Measurements from ENCODE around the gene LRCOL1.

Gene LRCOL1

DNA sequence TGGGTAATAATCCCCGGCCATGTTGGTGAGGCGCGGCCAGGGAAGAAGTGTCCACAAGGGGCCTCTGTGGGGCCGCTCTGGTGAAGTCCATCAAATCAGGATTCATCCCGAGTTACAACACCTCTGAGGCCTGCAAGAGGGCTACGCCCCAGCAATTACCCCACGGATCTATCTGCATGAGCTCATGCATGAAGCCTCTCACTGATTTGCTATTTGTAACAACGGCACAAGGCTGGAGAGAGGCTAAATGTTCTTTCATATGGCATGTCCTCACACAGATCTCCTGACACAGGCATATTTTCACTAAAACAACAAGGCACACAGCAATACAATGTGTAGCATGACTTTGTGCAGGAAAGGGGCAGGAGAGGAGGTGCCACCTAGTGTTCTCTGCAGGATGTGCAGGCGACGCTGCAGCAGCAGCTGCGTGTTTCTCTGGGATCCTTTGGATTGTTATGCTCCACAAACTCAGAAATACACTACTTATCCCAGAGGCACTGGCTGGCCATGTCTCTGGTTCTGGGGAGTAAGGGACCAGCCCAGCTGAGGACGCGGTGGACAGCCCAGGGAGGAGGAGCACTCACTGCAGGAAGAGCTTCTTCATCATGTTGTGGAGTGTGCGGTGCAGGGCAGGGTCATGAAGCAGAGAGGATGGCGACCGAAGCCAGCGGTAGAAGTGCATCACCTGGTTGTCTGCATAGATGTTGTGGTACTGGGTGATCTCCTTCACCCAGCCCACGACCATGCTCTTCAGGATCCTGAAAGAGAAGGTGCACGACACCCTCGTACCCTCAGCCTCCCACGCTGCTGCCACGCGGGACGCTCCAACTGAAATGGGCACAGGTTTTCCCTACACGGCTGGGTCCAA is 28.4 kb upstream of the LRCOL1 start:
- Histone ChIP-seq H3K4me3 (no peak overlapping the region), H3K27ac (no peak overlapping the region)

DNA sequence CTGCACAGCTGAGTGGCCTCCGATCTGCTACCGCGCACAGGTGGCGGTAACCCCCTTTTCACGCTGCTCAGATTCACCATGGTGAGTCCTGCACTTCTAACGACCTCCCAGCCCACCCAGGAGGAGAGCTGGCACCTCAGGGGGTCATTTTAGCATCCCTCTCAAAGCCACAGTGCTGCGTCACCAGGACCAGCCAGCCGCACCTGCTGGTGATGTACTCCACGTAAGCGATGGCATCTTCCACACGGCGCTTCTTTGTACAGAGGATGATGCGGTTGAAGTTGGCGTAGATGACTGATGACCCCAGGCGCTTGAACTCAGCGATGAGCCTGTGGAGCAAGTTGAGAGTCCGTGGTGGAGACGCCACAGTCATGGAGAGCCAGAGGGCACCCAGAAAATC is 27.4 kb upstream of the LRCOL1 start:
- Histone ChIP-seq H3K27ac (no peak overlapping the region), H3K4me3 (no peak overlapping the region)

DNA sequence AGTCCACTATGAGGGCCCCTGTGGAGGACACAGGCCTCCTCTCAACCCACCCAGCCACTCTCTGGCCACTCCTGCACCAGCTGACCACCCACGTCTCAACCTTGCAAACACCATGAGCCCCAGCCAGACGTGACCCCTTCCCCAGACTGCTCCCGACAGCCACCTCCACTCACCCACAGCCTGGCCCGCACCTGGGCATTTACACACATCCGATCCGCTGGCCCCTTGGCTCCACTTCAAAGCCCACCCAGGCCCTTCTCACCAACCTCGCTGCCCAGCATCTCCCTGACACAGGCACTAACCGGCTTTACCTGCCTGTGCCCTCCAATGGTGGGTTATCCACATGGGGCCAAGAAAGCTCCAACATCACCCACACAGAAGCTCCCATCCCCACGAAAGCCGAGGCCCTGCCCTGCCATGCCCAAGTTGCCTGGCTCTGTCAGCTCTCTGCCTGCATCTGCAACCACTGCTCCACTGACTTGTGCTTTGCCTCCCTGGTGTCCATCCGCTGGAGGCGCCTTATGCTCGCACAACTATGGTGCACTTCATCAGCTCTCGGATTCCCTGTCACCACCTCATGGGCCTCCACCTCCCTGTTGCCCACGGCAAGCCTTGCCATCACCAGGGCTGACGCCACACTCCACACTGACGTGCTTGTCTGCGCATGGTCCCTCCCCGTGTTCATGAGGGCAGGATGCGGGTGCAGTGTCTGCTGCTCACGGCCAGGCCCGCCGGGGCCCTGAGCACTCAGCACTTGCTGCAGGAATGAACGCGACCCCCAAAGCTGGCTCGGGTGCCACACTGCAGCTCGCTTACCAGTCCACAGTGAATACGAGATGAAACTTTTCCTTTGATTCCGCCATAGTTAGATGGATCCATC is 24.9 kb upstream of the LRCOL1 start:
- H3K27ac ChIP-seq, result no peak overlapping the region
- no peak overlapping the region for H3K4me3 ChIP-seq

DNA sequence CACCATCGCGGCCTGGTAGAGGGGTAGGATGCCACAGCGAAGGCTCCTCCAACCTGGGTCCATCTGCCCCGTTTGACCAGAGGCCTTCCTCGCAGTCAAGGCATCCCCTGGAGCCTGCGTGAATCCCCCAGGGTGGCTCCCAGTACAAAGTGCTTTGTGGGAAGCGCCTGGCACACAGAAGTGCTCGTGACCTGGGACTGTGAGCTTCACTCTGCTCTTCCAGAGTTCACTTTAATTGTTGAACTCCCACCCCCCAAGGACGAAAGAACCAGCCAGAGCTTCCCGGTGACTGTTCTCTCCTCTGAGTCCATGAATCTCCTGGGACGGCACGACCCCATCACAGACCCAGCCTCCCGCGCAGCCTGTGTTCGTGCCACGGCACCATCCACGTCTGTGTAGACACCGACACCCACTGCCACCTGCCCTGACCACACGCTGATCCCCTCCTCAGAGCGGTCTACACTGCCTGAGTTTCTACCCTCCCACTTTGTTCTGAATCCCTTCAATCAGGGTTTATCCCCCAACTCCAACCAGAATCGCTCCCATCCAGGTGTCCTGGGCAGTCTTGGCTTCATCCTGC is 24.1 kb upstream of the LRCOL1 start:
- no peak overlapping the region for H3K27ac ChIP-seq
- no peak overlapping the region for H3K4me3 ChIP-seq

DNA sequence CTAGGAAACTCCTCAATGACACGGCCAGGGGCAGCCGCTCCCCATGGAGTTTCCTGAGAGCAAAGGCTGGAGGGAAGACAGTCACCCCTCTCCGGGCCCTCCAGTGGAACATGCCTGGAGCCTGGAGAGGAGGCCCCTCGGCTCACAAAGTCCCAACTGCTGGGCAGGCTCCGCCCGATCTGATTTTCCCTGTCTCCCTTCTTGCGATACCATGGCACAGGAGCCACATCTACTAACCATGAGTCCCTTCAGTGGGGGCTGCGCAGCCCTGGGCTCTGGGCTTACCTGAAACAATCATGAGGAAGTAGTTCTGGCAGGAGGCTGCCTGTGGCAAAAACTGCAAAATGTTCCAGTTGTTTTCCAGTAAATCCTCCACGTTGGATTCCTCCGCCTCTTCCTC is 23.5 kb upstream of the LRCOL1 start:
- peak overlapping the region in 1 of 21 experiments; percentile 30 for H3K27ac ChIP-seq
- H3K4me3 ChIP-seq, result no peak overlapping the region

DNA sequence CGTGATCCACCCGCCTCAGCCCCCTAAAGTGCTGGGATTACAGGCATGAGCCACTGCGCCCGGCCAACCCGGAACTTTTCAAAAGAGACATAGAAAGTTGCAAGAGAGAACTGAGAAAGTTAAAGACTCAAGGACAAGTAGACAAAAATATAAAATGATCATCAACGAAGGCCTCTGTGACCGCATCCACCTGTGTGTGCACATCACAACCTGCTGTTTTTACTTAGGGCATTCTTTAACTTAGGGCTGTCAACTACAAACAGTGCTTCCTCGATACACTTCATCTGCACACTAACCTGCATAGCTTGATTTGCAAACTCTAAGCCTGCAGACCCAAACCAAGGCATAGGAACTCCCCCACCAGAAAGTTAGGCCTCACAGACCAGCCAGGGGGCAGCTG is 23.0 kb upstream of the LRCOL1 start:
- Histone ChIP-seq H3K27ac (peak overlapping the region in 1 of 21 experiments; percentile 30), H3K4me3 (no peak overlapping the region)

DNA sequence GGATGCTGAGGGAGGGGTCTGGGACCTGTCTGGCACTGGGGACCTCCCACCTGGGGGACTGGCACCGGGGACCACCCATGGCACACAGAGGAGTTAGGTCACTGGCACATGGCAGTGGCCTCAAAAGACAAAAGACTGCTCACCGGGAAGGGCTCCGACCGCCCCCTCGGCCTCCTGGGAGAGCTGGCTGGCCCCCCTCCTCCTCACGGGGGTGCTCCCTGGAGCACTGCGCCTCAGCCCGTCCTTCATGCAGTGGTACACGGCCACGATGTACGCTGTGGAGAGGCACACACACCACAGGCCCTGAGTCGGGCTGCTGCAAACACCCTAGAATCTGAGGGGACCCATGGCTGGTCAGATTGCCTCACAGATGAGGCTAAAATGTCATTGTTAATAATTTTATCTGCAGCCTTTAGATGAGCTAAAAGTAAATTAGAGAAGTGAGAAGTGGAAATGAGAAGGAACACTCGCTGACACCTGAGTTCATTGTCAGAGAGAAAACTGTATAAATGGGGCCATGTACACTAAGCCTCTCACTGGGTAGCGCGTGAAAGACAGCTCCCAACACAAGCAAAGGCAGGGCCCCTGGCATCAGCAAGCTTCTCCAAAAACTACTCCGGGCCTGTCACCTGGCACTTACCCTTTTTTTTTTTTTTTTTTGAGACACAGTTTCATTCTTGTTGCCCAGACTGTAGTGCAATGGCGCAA is 22.3 kb upstream of the LRCOL1 start:
- no peak overlapping the region for H3K4me3 ChIP-seq
- H3K27ac ChIP-seq, result no peak overlapping the region

DNA sequence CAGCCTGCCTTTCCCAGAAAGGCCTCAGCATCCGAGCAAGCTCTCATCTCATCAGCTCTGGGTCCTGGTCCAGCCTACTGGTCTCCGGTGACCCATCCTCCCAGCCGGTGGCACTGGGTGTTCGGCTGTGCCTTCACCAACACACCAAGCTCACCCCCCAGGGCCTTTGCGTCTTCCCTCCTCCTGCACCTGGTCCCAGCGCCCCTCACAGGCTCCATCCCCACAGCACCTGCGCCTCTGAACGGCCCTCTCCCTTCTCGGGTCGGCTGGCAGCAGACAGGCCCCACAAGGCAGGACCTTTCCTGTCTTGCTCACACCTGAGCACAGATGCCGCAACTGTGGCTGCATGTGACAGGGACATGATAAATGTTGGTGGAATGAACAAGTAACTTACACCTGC is 21.3 kb upstream of the LRCOL1 start:
- Histone ChIP-seq H3K4me3 (no peak overlapping the region), H3K27ac (no peak overlapping the region)

DNA sequence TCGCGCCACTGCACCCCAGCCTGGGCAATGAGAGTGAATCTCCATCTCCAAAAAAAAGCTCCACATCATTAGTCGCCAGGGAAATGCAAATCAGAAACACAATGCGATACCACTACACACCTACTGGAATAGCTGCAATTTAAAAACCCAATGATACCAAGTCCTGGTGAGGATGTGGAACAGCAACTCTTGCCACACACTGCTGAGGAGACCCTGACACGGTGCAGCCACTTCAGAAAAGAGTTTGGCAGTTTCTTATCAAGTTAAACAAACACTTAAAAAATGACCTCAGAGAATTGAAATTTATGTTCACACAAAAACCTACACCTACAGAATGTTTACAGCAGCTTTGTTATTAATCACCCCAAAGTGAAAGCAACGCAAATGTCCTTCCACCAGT is 20.3 kb upstream of the LRCOL1 start:
- Histone ChIP-seq H3K4me3 (no peak overlapping the region), H3K27ac (no peak overlapping the region)

DNA sequence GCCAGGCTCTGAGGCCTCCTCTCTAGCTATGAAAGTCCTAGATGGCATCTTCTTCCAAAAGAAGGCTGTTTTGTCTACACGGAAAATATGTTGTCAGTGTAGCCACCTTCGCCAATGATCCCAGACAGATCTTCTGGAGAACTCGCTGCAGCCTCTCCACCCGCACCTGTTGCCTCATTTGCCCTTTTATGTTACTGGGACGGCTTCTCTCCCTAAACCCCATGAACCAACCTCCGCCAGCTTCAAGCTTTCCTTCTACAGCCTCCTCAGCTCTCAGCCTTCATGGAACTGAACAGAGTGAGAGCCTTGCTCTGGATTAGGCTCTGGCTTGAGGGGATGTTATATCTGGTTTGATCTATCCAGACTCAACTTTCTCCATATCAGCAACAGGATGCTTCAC is 18.9 kb upstream of the LRCOL1 start:
- Histone ChIP-seq H3K27ac (no peak overlapping the region), H3K4me3 (no peak overlapping the region)

DNA sequence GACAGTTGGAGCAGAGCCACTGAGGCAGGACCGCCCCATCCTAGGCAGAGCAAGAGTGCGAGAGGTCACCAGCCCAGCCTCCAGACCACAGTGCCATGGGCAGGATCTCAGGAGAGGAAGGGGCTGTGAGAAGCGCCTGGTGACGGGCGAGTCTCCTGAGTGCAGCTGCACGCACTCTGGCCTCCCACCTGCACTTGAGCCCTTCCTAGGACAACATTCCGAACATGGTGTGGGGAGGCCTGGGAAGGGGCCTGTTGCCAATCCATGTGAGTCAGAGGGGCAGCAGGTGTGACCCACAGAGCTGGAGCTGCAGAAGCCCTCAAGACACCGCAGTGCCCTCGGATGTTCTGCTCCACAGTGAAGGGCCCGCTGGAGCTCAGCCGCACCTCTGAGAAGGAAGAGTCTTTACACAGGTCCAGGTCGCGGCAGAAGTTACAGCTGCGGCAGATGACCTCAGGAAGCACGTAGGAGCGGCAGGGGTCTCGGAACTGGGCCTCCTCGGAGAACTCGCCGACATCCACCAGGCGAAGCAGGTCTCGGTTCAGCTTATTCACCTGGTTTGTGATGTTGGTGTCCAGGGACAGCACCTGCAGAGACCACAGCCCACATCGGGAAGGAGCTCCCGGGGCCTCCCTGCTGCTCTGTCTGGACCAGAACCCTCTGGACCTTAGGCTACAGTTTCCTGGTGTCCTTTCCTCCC is 15.5 kb upstream of the LRCOL1 start:
- H3K4me3 ChIP-seq, result no peak overlapping the region
- H3K27ac ChIP-seq, result no peak overlapping the region

DNA sequence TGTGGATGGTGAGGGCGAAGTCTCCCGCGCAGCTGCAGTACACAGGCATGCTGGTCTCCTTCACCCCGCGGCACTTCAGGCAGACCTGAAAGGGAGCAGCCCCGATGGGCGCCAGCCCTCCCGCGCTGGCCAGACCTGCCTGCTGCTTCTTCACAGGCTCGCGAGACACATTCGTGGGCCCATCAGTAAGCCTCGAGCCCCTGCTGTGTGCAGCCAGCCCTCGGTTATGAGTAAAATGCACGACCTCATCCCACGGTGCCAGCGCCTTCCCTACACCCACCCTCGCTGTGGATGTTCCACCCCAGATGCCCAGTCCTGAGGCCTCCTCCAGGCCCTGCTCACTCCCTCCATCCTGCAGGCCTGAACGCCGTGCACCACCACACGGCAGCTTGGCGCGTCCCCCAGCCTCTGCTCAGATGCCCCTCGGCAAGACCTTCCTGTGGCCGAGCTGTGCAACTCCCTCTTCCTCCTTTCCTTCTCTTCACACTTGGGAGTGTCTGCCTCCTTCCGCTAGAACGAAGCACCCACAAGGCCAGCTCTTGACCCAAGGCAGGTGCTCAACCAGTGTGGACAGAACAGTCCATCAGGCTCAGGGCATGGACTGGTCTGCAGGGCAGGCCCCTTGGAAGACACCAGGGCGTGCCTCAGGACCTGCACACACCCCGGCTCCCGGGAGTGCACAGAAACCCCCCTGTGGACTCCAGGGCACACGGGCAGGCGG is 14.7 kb upstream of the LRCOL1 start:
- Histone ChIP-seq H3K27ac (no peak overlapping the region), H3K4me3 (no peak overlapping the region)

DNA sequence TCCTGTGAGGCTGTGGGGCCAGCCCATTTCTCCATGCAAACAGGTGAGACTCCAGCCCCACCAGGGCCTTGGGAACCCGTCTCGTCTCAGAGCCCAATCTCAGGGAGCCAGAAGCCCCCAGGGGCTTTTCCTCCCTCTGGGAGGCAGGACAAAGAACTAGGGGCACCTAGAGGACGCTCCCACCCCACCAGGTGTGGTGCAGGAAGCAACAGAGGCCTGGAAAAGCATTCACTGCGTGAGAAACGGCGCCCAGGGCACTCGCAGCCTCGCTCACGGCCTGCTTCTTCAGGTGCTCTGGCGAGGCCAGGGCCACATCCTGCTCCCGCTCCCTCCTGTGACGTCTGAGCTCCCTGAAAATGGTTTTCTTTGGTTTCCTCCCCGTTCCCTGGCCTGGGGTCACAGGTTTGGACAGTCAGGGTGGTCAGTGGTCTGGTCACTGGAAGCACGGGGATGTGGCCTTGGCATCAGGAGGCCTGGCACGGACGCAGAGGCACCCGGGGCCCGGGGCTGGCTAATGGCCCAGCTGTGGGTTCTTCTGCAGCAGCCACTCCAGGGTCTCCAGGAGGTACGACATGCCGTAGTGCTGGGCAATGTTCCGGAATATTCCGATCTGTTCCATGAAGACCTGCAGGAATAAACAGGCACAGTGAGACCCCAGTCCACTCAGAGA is 13.9 kb upstream of the LRCOL1 start:
- H3K27ac ChIP-seq, result no peak overlapping the region
- no peak overlapping the region for H3K4me3 ChIP-seq

DNA sequence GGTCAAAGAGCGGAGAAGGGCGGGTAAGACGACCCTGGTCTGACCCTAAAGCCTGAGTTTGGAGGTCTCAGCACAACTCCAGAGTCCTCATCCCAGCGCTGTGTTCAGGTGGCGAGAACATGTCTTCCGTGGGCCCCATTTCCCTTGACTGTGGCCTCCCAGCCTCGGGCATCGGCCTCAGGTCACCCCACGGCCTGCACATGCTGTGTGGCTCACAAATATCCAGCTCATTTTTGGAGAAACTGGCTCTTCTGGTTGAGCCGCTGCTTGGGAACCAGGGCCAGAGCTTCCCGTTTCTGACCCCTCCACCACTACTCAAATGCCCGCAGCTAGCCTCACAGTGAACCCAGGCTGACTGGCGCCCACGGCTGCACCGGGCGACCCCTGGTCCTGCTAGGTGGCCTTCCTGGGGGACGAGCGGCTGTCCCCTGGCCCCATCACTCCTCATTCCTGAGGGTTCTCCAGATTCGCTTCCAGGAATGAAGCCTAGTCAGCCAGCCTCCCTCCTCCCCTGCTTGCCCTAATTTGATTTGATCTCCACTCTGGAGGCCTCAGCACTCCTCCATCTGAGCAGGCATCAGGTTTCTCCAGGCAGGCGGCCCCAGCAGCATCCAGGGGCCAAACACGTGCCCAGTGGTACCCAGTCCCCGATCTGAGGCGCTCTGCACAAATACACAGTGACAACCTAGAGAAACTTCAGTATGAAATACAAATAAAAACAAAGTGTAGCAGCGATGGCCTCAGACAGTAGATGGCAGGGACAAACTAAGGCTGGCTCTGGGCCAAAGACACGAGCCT is 12.9 kb upstream of the LRCOL1 start:
- Histone ChIP-seq H3K4me3 (no peak overlapping the region), H3K27ac (no peak overlapping the region)

DNA sequence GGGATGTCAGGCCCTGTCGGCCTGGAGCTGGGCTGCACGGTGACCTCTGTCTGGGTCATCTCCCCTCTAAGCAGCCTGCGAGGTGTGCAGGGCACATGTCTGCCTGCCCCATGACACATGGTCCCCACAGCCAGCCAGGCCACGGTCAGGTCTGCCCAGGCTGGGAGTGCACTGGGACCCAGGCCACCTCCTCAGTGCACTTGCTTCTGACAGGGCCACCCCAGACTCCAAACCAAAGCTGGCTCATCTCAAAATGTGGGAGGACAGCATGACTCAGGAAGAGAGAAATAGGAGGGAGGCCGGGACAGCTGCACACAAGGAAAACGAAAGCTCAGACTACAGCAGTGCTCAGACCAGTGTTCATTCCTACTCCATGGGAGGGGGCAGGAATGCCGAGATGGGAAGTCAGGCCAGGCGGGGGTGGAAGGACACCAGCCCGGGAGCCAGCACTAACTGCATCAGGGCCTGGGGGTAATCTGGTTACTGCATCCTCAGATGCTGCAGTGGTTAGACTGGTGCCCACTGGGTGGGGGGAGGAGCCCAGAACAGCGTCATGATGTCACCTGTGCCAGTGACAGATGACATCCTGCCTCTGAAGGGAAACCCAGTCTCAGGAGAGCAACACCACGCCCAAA is 12.2 kb upstream of the LRCOL1 start:
- H3K27ac ChIP-seq, result no peak overlapping the region

DNA sequence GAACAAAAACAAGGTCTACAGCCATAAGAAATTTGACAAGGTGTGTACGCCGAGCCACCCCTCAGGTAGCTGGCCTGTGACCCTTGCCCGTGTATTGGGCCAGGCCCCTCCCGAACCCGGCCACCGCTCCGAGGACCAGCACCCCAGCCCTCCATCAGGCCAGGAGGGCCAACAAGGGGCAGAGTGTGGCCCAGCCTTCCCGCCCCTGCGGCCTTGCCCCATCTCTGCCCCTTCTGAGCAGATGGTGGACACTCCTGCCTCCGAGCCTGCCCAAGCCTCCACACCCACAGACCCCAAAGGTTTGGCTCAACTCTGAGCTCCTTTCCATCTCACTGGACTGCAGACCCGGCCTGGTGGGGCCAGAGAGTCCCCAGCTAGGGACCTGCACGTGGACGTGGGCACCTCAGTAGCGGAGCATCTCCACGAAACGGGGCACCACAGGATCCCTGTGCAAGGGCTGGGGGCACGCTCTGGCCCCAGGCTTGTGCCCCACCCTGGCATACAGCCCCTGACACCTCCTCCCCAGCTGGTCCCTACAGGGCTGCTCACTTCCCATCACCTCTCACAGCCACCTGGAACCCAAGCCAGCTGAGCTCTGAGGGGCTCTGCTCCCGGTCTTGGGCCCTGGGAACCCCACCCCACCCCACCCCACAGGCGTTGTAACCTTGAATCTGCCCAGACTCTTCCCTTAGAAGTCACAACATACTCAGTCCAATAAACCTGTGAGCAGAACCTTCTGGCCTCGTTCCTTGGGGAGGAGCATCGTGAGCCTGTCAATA is 11.5 kb upstream of the LRCOL1 start:
- H3K27ac ChIP-seq, result no peak overlapping the region
- no peak overlapping the region for H3K4me3 ChIP-seq

More for the DNA sequence above, 12.2 kb upstream of the LRCOL1 start:
- no peak overlapping the region for H3K4me3 ChIP-seq
